ENCODE results near the gene CDC27.

GRCh38 chr17:47212458-47212857 lies 23.4 kb upstream of the CDC27 start:
- TF ChIP-seq CTCF (conservative IDR thresholded peaks at IDR 0.05 in 1 of 2, IDR thresholded peaks at IDR 0.05 in 1 of 2; ENCODE audit: low read depth in 1 of 2, low read length in 2 of 2) = no peak
- TF ChIP-seq EZH2 (IDR thresholded peaks at IDR 0.05; ENCODE audit: low read length, missing control alignments) = no peak
